Fibroblast of mammary gland (primary cell): ENCODE data around the gene UCP2.

ENCODE experiments used
- DNase-seq: peaks from one replicate; pipeline ENCODE4 v3.0.0-alpha.2; 2010; ENCODE audit warnings: low read depth
- H3K4me3 ChIP-seq: 2 replicates; pipeline ENCODE4 v1.5.1; 2011; ENCODE audit warnings: low read depth, mild to moderate bottlenecking, low read length, moderate library complexity; ENCODE audit not compliant: control insufficient read depth
- CTCF ChIP-seq: conservative IDR thresholded peaks from 2 replicates; pipeline ENCODE4 v1.5.1; 2011; ENCODE audit warnings: low read depth, low read length, inconsistent platforms; ENCODE audit not compliant: control insufficient read depth, insufficient read depth

The UCP2 gene

GRCh38 chr11:73949246-73949645, 33.4 kb downstream of the UCP2 start:
- no peak overlapping the region for H3K4me3 ChIP-seq
- no peak for DNase-seq
- no peak for TF ChIP-seq CTCF

GRCh38 chr11:73946798-73947458, 35.7 kb downstream of the UCP2 start:
- no peak overlapping the region for H3K4me3 ChIP-seq
- DNase-seq, result no peak
- TF ChIP-seq CTCF, result no peak

GRCh38 chr11:73945396-73945795, 37.2 kb downstream of the UCP2 start:
- H3K4me3 ChIP-seq, result no peak overlapping the region
- no peak for DNase-seq
- TF ChIP-seq CTCF, result no peak

GRCh38 chr11:73944901-73945300, 37.7 kb downstream of the UCP2 start:
- H3K4me3 ChIP-seq, result no peak overlapping the region
- no peak for DNase-seq
- TF ChIP-seq CTCF, result no peak

GRCh38 chr11:73944085-73944484, 38.6 kb downstream of the UCP2 start:
- no peak overlapping the region for H3K4me3 ChIP-seq
- no peak for DNase-seq
- no peak for TF ChIP-seq CTCF

GRCh38 chr11:73942010-73942409, 40.6 kb downstream of the UCP2 start:
- no peak for TF ChIP-seq CTCF
- no peak overlapping the region for H3K4me3 ChIP-seq
- DNase-seq, result no peak
